Regular cardiac myocyte (primary cell): Measurements from ENCODE around the gene EGFLAM. TPM values are rescaled to one million over a fixed set of nuclear protein-coding genes. Genes with fewer than 3 reads are reported as not detected.

Source experiments
- total RNA-seq: library from RNA; depleted of rRNA; stranded (reverse); fragments of >200 nt; gene quantifications from 2 replicates; pipeline ENCODE4 v1.2.3, GENCODE V29; 2014

EGFLAM gene
- total RNA-seq, result 12.4 and 26.1 TPM in 2 replicates

DNA sequence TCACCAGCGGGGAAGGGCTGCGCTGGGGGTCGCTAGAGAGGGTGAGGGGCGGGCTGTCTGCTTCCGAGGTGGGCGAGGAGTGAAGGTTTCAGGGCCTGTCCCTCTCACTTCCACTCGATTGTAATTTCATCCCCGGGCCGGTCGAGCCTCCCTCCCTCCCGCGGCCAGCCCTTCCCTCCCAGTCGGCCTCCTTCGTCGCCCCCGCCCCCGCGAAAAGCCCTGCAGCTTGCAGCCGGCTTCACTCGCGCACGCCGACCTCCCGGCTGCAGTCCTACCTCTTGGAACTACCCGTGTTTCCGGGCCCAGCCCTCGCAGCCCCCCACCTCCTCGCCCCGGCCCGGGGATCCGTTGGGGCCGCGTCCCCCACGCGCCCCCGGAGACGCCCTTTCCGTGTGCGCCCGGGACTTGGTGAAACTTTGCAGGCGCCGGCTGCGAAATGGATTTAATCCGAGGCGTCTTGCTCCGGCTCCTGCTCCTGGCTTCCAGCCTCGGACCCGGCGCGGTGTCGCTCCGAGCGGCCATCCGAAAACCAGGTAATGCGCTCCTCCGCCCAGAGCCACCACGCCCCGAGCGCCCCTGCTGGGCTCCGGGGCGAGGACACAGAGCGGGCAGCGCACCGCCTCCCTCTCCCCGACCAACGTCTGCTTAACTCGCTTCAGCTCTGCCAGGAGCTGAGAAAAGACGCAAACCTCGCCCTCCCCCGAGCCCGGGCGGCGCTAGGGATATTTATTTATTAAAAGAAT lies at the start of gene EGFLAM:
Gene EGFLAM, plus strand, starts transcription at position 241 of the 743 bp plus-strand sequence. Its CDS starts 196 bp downstream, at position 437.

